Kidney (tissue), 14 donors: ENCODE measurements around the gene MTHFSD. TPM values are rescaled to one million over a fixed set of nuclear protein-coding genes. Genes with fewer than 3 reads are reported as not detected.

Source experiments
- DNase-seq, 5 donors: peaks; one replicate each; pipeline ENCODE4 v3.0.0-alpha.2; 2013 to 2020
- FAIRE-seq: peaks from 2 replicates; lab custom pipeline; 2012; peaks lifted over from hg19 to GRCh38; lab: Jason Lieb, UNC
- H3K27ac ChIP-seq, 2 donors: one replicate each; pipeline ENCODE4 v1.7.0; 2013; ENCODE audit warnings: low read depth in 2 of 2, low read length in 2 of 2, inconsistent platforms in 1 of 2
- H3K27me3 ChIP-seq: one replicate; pipeline ENCODE4 v1.7.1; 2013; ENCODE audit warnings: low read length, inconsistent platforms; ENCODE audit not compliant: control insufficient read depth, insufficient read depth
- H3K36me3 ChIP-seq, 3 donors: one replicate each; pipeline versions ENCODE4 v1.7.0 to v1.7.1; 2013; ENCODE audit warnings: low read length in 3 of 3, control low read depth in 1 of 3, inconsistent platforms in 1 of 3; ENCODE audit not compliant: insufficient read depth in 3 of 3, control insufficient read depth in 2 of 3
- H3K4me1 ChIP-seq, 3 donors: one replicate each; pipeline versions ENCODE4 v1.7.0 to v1.7.1; 2013; ENCODE audit warnings: low read length in 3 of 3, inconsistent platforms in 1 of 3, low read depth in 1 of 3; ENCODE audit not compliant: control insufficient read depth in 2 of 3, insufficient read depth in 2 of 3
- H3K4me3 ChIP-seq, 3 donors: one replicate each; pipeline versions ENCODE4 v1.7.0 to v1.8.1; 2013; ENCODE audit warnings: low read length in 3 of 3, control low read depth in 1 of 3, inconsistent platforms in 1 of 3
- H3K9ac ChIP-seq, 3 donors: one replicate each; pipeline versions ENCODE4 v1.7.0 to v1.7.1; 2013; ENCODE audit warnings: low read length in 3 of 3, control low read depth in 1 of 3, inconsistent platforms in 1 of 3
- H3K9me3 ChIP-seq, 3 donors: one replicate each; pipeline versions ENCODE4 v1.7.0 to v1.7.1; 2013; ENCODE audit warnings: low read length in 3 of 3, control low read depth in 1 of 3, inconsistent platforms in 1 of 3; ENCODE audit not compliant: control insufficient read depth in 2 of 3, insufficient read depth in 1 of 3
- intact Hi-C: fragments of 100-400 bp; cut with DNase I; formaldehyde crosslinking; loops from one replicate; pipeline ENCODE4 v1.11.1; 2022
- polyA plus RNA-seq: library from polyadenylated mRNA; stranded (reverse); fragments of 350-450 nt; fragmentation: Illumina TruSeq; extraction: RNeasy Lipid Tissue Mini Kit (QIAGEN cat#74804); gene quantifications from one replicate; pipeline ENCODE4 v1.2.3, GENCODE V29; 2014; ENCODE audit warnings: low read depth, low replicate concordance; ENCODE audit not compliant: insufficient read depth
- total RNA-seq: library from RNA; stranded (reverse); fragmentation: NEBNext Ultra II Directional; extraction: Animal tissue kit (Norgen Biotek cat#: 25700); gene quantifications from one replicate; pipeline ENCODE4 v1.2.1, GENCODE V29; 2021
- TF ChIP-seq, protein P1 (sequence below): IDR thresholded peaks from 3 replicates; pipeline ENCODE4 v1.5.1; 2012; ENCODE audit warnings: mild to moderate bottlenecking, moderate library complexity, borderline replicate concordance; ENCODE audit not compliant: insufficient read depth; ENCODE audit errors: extremely low read depth
- donor health status: control.
- donor health status: control.
- donor health status: control.
- donor health status: control.
- donor health status: control.
- donor health status: DM: yes; HTN: yes; CAD: no.
- donor health status: Normal renal cell carcinoma (clear cell type).

The MTHFSD gene
- total and polyA plus RNA-seq, 2 donors from 2014 or later, result 11.3 to 26.2 TPM

DNA sequence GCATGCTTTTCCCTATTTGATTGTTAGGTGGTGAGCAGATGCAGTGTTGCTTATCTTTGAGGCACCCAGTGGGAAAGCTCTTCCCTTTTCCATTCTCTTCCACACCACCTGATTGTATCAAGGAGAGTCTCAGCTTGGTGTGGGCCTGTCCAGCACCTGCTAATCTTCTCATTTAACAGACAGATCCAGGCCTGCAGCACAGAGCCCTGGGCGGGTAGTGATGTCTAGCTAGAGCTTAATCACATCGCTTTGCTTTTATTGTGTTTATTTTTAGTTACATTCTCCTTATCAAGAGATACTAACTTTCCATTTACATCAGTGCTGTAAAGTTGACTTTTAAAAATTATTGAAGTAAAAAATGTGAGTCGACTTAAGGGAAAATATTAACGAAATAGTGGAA is 47.5 kb upstream of the MTHFSD start:
- TF ChIP-seq, protein P1, sequence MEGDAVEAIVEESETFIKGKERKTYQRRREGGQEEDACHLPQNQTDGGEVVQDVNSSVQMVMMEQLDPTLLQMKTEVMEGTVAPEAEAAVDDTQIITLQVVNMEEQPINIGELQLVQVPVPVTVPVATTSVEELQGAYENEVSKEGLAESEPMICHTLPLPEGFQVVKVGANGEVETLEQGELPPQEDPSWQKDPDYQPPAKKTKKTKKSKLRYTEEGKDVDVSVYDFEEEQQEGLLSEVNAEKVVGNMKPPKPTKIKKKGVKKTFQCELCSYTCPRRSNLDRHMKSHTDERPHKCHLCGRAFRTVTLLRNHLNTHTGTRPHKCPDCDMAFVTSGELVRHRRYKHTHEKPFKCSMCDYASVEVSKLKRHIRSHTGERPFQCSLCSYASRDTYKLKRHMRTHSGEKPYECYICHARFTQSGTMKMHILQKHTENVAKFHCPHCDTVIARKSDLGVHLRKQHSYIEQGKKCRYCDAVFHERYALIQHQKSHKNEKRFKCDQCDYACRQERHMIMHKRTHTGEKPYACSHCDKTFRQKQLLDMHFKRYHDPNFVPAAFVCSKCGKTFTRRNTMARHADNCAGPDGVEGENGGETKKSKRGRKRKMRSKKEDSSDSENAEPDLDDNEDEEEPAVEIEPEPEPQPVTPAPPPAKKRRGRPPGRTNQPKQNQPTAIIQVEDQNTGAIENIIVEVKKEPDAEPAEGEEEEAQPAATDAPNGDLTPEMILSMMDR, result no peak
- no peak for FAIRE-seq
- intact Hi-C loops, result no loop called here
- Histone ChIP-seq H3K4me3 (no peak overlapping the region), H3K9me3 (no peaks in the 10 kb centered on the region), H3K9ac (no peak overlapping the region), H3K27ac (no peak overlapping the region), H3K27me3 (no peaks in the 10 kb centered on the region), H3K4me1 (no peaks in the 10 kb centered on the region), H3K36me3 (no peaks in the 10 kb centered on the region)
- no peak for DNase-seq

DNA sequence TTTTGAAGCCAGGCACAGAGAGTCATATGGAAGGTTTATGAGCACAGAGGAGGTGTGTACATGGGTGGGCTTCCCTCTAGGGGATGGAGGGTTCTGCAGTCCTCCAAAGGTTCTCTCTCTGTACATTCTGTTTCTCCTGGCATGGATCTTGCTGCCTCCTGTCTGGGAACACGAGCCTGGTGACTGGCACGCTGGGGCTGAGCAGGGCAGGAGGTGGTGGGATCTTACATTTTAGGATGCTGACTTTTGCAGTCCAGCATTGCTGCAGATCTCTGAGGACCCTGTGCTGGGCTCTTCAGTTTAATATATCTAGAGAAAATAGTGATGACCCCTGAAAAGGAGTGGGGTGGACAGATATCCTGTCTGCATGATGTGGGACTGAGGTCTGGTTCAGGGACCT is 46.3 kb upstream of the MTHFSD start:
- Histone ChIP-seq H3K36me3 (no peaks in the 10 kb centered on the region), H3K27ac (no peak overlapping the region), H3K9ac (no peak overlapping the region), H3K4me1 (no peaks in the 10 kb centered on the region), H3K27me3 (no peaks in the 10 kb centered on the region), H3K9me3 (no peaks in the 10 kb centered on the region), H3K4me3 (no peak overlapping the region)
- intact Hi-C loops, result no loop called here
- no peak for DNase-seq
- TF ChIP-seq, protein P1, result no peak
- FAIRE-seq, result no peak

DNA sequence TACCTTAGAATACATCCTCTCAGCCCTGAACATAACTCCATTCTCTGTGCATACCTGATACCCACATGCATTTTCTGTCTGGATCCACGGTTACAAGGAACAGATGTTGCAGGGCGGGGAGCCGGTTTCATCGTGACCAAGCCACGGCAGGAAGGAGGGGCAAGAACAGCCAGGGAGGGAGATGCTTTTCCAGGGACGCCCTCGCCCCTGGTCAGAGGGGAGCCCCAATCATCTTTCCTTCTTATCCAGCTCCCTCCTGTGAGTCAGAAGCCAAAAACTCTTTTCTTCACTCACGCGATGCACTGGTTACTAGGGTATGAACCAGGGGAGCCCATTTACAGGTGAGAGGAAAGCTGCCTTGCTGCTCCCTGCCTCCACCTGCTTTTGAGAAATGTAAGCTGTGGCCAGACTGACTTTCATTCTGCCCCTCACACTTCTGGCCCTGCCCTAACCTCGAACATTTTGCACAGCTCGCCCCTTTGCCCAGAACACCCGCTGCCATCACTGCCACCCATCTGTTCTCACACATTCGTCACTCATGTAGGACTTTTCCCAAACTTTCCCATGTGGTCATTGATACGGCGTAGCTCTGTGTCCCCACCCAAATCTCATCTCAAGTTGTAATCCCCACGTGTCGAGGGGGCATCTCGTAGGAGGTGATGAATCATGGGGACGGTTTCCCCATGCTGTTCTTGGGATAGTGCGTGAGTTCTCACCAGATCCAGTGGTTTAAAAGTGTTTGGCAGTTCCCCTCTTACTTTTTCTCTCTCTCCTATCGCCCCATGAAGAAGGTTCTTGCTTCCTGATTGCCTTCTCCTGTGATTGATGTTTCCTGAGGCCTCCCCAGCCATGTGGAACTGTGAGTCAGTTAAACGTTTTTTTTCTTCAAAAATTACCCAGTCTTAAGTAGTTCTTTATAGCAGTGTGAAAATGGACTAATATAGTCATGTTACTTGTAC is 43.9 kb upstream of the MTHFSD start:
- H3K36me3 ChIP-seq, result no peaks in the 10 kb centered on the region
- H3K9me3 ChIP-seq, result no peaks in the 10 kb centered on the region
- H3K4me3 ChIP-seq, result no peak overlapping the region
- peaks cover 2% of the 10 kb centered on the region for H3K27me3 ChIP-seq
- TF ChIP-seq, protein P1, result no peak
- FAIRE-seq (no peak), DNase-seq (peak in 2 of 5 donors; percentile 17 to 53)
- intact Hi-C loops, result no loop called here
- peak overlapping the region in 1 of 2 donors; percentile 2 for H3K27ac ChIP-seq
- no peaks in the 10 kb centered on the region for H3K4me1 ChIP-seq
- no peak overlapping the region for H3K9ac ChIP-seq
